K562 (cell line): ENCODE results near the gene EPHX1. TPM values are rescaled to one million over a fixed set of nuclear protein-coding genes. Genes with fewer than 3 reads are reported as not detected.
"Not testable (repeated sequence)": the region's sequence is repeated elsewhere in the genome, so short reads cannot be mapped to it uniquely, and the experiment has no call there.

Experiments used
- ATAC-seq: fragments of 200-7000 bp; cut with Tn5 transposase; 3 replicates; pipeline ENCODE4 v1.9.1; 2020; ENCODE audit warnings: moderate library complexity
- BruUV-seq: library from RNA; stranded (reverse); fragments of 400-500 nt; replicated peaks from 2 replicates; lab custom pipeline; 2021; lab: Mats Ljungman, UMichigan
- CTCF ChIA-PET: fragments of 300-600 bp; formaldehyde crosslinking; extraction: SDS; loops from one replicate; lab custom pipeline; 2021; ENCODE audit warnings: low intra/inter-chr PET ratio; lab: Yijun Ruan, JAX
- POLR2A ChIA-PET: fragments of 300-600, 350-650 bp; sonication (Branson Sonifier 250); formaldehyde crosslinking; extraction: SDS; loops from one replicate; lab custom pipeline; 2021; ENCODE audit warnings: antibody characterized with exemption, inconsistent platforms; lab: Yijun Ruan, JAX
- DNase-seq, 4 experiments: peaks; one replicate each; pipeline versions ENCODE4 v3.0.0 to v3.0.0-alpha.2; 2011 to 2018; ENCODE audit warnings: low spot score in 3 of 4, mixed read lengths in 3 of 4; ENCODE audit errors: extremely low read depth in 1 of 4
- FAIRE-seq: peaks from 2 replicates; lab custom pipeline; 2011; peaks lifted over from hg19 to GRCh38; lab: Jason Lieb, UNC
- H2AFZ ChIP-seq: 2 replicates; pipeline ENCODE4 v1.6.0; 2011; ENCODE audit warnings: low read depth, low read length, control low read depth, inconsistent platforms
- H3K27ac ChIP-seq: fragments of 200-600 bp; 3 replicates; pipeline ENCODE4 v1.8.0; 2011; ENCODE audit warnings: low read depth, mild to moderate bottlenecking, control low read depth, inconsistent platforms, low read length, moderate library complexity, mixed read lengths; ENCODE audit errors: extremely low read depth
- H3K27me3 ChIP-seq, 2 experiments: fragments of 300-600 bp in 1 of 2; 2 replicates in 1 of 2; 3 replicates in 1 of 2; pipeline versions ENCODE4 v1.6.0 to v1.8.0; 2011; ENCODE audit warnings: inconsistent platforms in 2 of 2, low read length in 2 of 2, mild to moderate bottlenecking in 1 of 2, mixed read lengths in 1 of 2, moderate library complexity in 1 of 2; ENCODE audit not compliant: control insufficient read depth in 2 of 2, insufficient read depth in 2 of 2
- H3K36me3 ChIP-seq: fragments of 300-600 bp; 3 replicates; pipeline ENCODE4 v1.8.0; 2011; ENCODE audit warnings: mild to moderate bottlenecking, low read length, inconsistent platforms; ENCODE audit not compliant: control insufficient read depth, insufficient read depth
- H3K4me1 ChIP-seq, 2 experiments: fragments of 200-600 bp in 1 of 2; replicated peaks in 1 of 2; 2 replicates in 1 of 2; 3 replicates in 1 of 2; pipeline versions ENCODE4 v1.5.1 to v1.8.0; 2011; ENCODE audit warnings: inconsistent platforms in 2 of 2, low read length in 2 of 2, mild to moderate bottlenecking in 1 of 2, mixed read lengths in 1 of 2, moderate library complexity in 1 of 2; ENCODE audit not compliant: control insufficient read depth in 2 of 2, insufficient read depth in 2 of 2
- H3K4me2 ChIP-seq: 2 replicates; pipeline ENCODE4 v1.6.1; 2011; ENCODE audit warnings: low read length, control low read depth, inconsistent platforms, mixed read lengths; ENCODE audit not compliant: insufficient read depth
- H3K4me3 ChIP-seq: fragments of 200-600 bp; sonication (generic), shearing (Covaris generic); 2 replicates; pipeline ENCODE4 v1.5.1; 2016; ENCODE audit warnings: control low read depth, inconsistent platforms
- H3K79me2 ChIP-seq: fragments of 200-600 bp; 3 replicates; pipeline ENCODE4 v1.8.0; 2011; ENCODE audit warnings: low read length, inconsistent platforms; ENCODE audit not compliant: control insufficient read depth, insufficient read depth
- H3K9ac ChIP-seq, 2 experiments: 2 replicates each; pipeline versions ENCODE4 v1.6.0 to v1.6.1; 2011; ENCODE audit warnings: low read depth in 2 of 2, low read length in 2 of 2, control low read depth in 1 of 2, inconsistent platforms in 1 of 2, mild to moderate bottlenecking in 1 of 2, mixed read lengths in 1 of 2; ENCODE audit not compliant: insufficient read depth in 1 of 2
- H3K9me1 ChIP-seq: one replicate; pipeline ENCODE4 v1.6.0; 2011; ENCODE audit warnings: inconsistent platforms, mild to moderate bottlenecking, low read length, moderate library complexity; ENCODE audit not compliant: control insufficient read depth, insufficient read depth
- H3K9me3 ChIP-seq: replicated peaks from 2 replicates; pipeline ENCODE4 v1.5.1; 2011; ENCODE audit warnings: low read depth, low read length, inconsistent platforms; ENCODE audit not compliant: control insufficient read depth, insufficient read depth
- H4K20me1 ChIP-seq: replicated peaks from 2 replicates; pipeline ENCODE4 v1.6.1; 2011; ENCODE audit warnings: low read length, inconsistent platforms, mixed read lengths; ENCODE audit not compliant: control insufficient read depth, insufficient read depth
- MEIS2 ChIP-seq: fragments of 450-650 bp; IDR thresholded peaks from 2 replicates; pipeline ENCODE4 v1.6.1; 2014; ENCODE audit warnings: mild to moderate bottlenecking; ENCODE audit not compliant: partially characterized antibody
- ZNF3 ChIP-seq: fragments of 250-450 bp; sonication (Bioruptor Pico); IDR thresholded peaks from 2 replicates; pipeline ENCODE4 v1.5.0; 2021; ENCODE audit warnings: mild to moderate bottlenecking, moderate library complexity
- ZNF407 ChIP-seq: fragments of 450-650 bp; IDR thresholded peaks from 2 replicates; pipeline ENCODE4 v1.6.1; 2016; ENCODE audit warnings: low read depth
- WGBS: fragments of 100-300 bp; shearing (Covaris generic); methylation state at CpG from one replicate; pipeline ENCODE4 v1.1.6; 2016; ENCODE audit warnings: low coverage, mixed read lengths; ENCODE audit not compliant: insufficient coverage; ENCODE audit errors: missing lambda C conversion rate; 5-methylcytosine and 5-hydroxymethylcytosine counted together
- in situ Hi-C: fragments of 300-500 bp; cut with MboI; formaldehyde crosslinking; loops from 4 replicates; pipeline ENCODE4 v1.15.0; 2018; ENCODE audit warnings: inconsistent platforms, mixed read lengths
- intact Hi-C: fragments of 100-400 bp; cut with micrococcal nuclease; formaldehyde crosslinking; loops from 2 replicates; pipeline ENCODE4 v1.14.2; 2022
- polyA plus RNA-seq, 8 experiments: library from polyadenylated mRNA; depleted of rRNA in 4 of 8; stranded (reverse) in 5 of 8; unstranded in 3 of 8; fragments of >200 nt; fragmentation: Nextera tagmentation in 2 of 8; fragmentation: Illumina TruSeq in 1 of 8; extraction: Ambion mirVana in 2 of 8; extraction: Trizol in 1 of 8; gene quantifications; 2 replicates each; pipeline versions ENCODE4 v1.2.1 to v1.2.3, GENCODE V29; 2011 to 2014; ENCODE audit warnings: inconsistent platforms in 1 of 8, missing spikeins in 1 of 8
- total RNA-seq, 7 experiments: library from RNA; depleted of rRNA in 6 of 7; stranded (reverse); fragments of >200 nt in 6 of 7; fragmentation: Illumina TruSeq in 2 of 7; extraction: Trizol in 2 of 7; gene quantifications; 2 replicates each; pipeline versions ENCODE4 v1.2.1 to v1.2.3, GENCODE V29; 2011 to 2021; ENCODE audit warnings: low replicate concordance in 1 of 7

The EPHX1 gene
- total and polyA plus RNA-seq, 9 of the 15 experiments (the other 6 are each of a cell fraction or from before 2014, with no cell fraction given), result 0.21 to 27.0 (median 6.7) TPM

- Histone ChIP-seq H3K4me3 (no peak overlapping the region), H2AFZ (no peak overlapping the region), H3K36me3 (no peaks in the 10 kb centered on the region), H3K9me1 (peaks cover 3% of the 10 kb centered on the region), H3K79me2 (peaks cover 12% of the 10 kb centered on the region), H4K20me1 (no peaks in the 10 kb centered on the region), H3K27me3 (no peaks in the 10 kb centered on the region), H3K9me3 (no peaks in the 10 kb centered on the region), H3K4me2 (no peak overlapping the region), H3K4me1 (peaks cover 0 to 47% of the 10 kb centered on the region in 2 experiments; a peak in 3 of 5 replicates), H3K9ac (no peak overlapping the region), H3K27ac (no peak overlapping the region)
- no peak for FAIRE-seq
- no TSS peak for BruUV-seq
- TF ChIP-seq ZNF3 (CRISPR knock-in tag) (no peak), ZNF407 (no peak), MEIS2 (peak; percentile 7)
- ChIA-PET CTCF (no interaction called here), POLR2A (interaction anchor here (0.7 kb wide), 1 partner anchor 388 kb away, joined by 3 read pairs; no protein-coding TSS in a partner anchor)
- no peak for DNase-seq
- intact Hi-C loops (no loop called here), in situ Hi-C loops (no loop called here)
- WGBS, result 63% methylated on average over 7 of the region's 7 CpGs
- ATAC-seq, result no peak
Observed at GRCh38 chr1:225887030-225887314, 77.0 kb downstream of the EPHX1 start.

DNA sequence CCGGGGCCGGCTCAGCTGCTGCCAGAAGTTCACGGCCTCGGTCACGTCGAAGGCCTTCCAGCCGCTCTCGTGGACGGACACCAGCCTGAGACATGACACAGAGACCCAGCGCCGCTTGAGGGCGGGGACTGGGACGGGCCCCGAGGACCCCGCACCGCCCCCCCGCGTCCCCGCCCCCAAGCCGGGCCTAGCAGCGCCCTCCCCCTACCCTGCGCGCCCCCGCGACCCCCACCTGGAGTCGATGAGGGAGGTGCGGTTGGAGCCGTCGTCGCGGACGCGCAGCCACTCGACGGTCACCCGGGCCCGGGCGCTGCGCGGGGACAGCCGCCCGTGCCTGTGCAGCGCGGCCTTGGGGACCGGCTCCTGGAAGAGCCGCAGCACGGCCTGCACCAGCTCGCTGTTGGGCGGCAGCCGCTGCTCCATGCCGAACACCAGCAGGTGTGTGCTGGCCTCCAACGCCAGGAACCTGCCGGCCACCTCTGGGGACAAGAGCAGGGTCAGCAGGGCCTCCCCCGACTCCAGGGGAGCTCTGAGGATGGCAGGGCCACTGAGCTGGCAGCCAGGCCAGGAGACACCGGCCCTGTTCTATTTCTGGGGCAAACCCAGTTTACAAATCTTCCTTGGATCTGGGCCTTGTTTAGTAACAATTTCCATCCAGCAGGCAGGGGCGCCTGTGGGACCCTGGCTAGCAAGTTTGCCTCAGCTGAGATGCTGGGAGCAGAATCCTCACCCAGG lies 77.8 kb downstream of the EPHX1 start:
- H3K9me1 ChIP-seq, POLR2A ChIA-PET, ATAC-seq, H3K27ac ChIP-seq, in situ Hi-C loops, H2AFZ ChIP-seq, DNase-seq, H3K9me3 ChIP-seq, H3K4me2 ChIP-seq, BruUV-seq, FAIRE-seq, intact Hi-C loops, H3K79me2 ChIP-seq, H3K9ac ChIP-seq, H3K36me3 ChIP-seq, H3K4me3 ChIP-seq, H3K27me3 ChIP-seq, H4K20me1 ChIP-seq, CTCF ChIA-PET: not testable (repeated sequence)
- 67% methylated on average over 4 of the region's 56 CpGs for WGBS
- peaks cover 0 to 40% of the 10 kb centered on the region in 2 experiments; a peak in 3 of 5 replicates for H3K4me1 ChIP-seq
